Measurements from ENCODE around the gene CARNS1.

CARNS1 gene

GRCh38 chr11:67470337-67471002, 55.0 kb downstream of the CARNS1 start:
- Histone ChIP-seq H3K27ac (ENCODE audit: low read length) (no peak overlapping the region), H3K9ac (ENCODE audit: low read length) (no peak overlapping the region), H3K4me3 (ENCODE audit: low read length) (no peak overlapping the region), H3K4me1 (ENCODE audit: control insufficient read depth, low read depth, low read length) (no peaks in the 10 kb centered on the region), H3K9me3 (ENCODE audit: control insufficient read depth, low read depth, low read length) (no peaks in the 10 kb centered on the region), H3K27me3 (ENCODE audit: control insufficient read depth, insufficient read depth, low read length) (no peaks in the 10 kb centered on the region), H3K36me3 (ENCODE audit: control insufficient read depth, low read depth, low read length) (no peaks in the 10 kb centered on the region)

- Histone ChIP-seq H3K9me3 (ENCODE audit: control insufficient read depth, low read depth, low read length) (no peaks in the 10 kb centered on the region), H3K36me3 (ENCODE audit: control insufficient read depth, low read depth, low read length) (no peaks in the 10 kb centered on the region), H3K4me1 (ENCODE audit: control insufficient read depth, low read depth, low read length) (no peaks in the 10 kb centered on the region), H3K9ac (ENCODE audit: low read length) (no peak overlapping the region), H3K27ac (ENCODE audit: low read length) (no peak overlapping the region), H3K4me3 (ENCODE audit: low read length) (no peak overlapping the region), H3K27me3 (ENCODE audit: control insufficient read depth, insufficient read depth, low read length) (no peaks in the 10 kb centered on the region)
Observed at GRCh38 chr11:67472882-67473281, 57.4 kb downstream of the CARNS1 start.

All from iPS-18a (cell line).